Pons (tissue), 1 donor: ENCODE data around the gene CALML5.

Experiments used
- DNase-seq: peaks from one replicate; pipeline ENCODE4 v3.0.0-alpha.2; 2016; ENCODE audit warnings: low spot score

The CALML5 gene

GRCh38 chr10:5500910-5501309 lies 1.5 kb upstream of the CALML5 start:
- DNase-seq, result no peak

- no peak for DNase-seq
These were observed 846 bp upstream of the CALML5 start for GRCh38 chr10:5500162-5500670.

- DNase-seq, result no peak
These were observed 428 bp downstream of the CALML5 start for GRCh38 chr10:5498791-5499492.

- DNase-seq, result no peak
These were observed 1.2 kb downstream of the CALML5 start for GRCh38 chr10:5497948-5498730.

- DNase-seq, result no peak
These were observed 2.1 kb downstream of the CALML5 start for GRCh38 chr10:5497289-5497688.

- no peak for DNase-seq
These were observed 2.8 kb downstream of the CALML5 start for GRCh38 chr10:5496261-5497250.

- no peak for DNase-seq
These were observed 4.8 kb downstream of the CALML5 start for GRCh38 chr10:5494611-5495010.

- DNase-seq, result no peak
These were observed 5.7 kb downstream of the CALML5 start for GRCh38 chr10:5493691-5494090.

DNA sequence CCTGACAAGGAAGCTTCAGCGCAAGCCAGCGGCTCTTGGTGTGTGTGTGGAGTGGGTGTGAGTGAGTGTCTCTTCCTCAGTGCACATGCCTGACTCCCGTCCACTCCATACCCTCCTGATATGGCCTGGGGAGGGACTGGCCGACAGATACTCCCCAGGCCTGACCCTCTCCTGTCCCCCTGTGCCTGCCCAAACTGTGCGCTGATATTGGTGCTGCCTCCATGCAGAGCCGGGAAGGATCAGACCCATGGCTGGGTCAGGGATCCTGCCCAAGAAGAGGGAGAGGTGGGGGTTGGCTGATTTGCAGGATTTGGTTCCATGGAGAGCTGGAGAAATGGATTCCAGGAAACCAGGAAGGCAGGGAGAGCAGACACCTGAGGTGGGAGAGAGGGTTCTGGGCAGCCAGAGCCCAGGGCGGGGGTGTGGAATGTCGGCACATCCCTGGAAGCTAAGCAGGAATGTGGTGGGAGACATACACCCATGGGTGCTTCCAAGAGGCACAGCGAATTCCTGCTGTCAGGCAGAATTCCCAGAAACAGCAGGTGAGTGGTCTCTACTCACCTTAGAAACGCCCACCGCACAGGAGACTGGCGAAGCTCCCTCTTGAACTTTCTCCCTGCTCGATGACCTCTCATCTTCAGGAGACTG lies 6.3 kb downstream of the CALML5 start:
- no peak for DNase-seq

DNA sequence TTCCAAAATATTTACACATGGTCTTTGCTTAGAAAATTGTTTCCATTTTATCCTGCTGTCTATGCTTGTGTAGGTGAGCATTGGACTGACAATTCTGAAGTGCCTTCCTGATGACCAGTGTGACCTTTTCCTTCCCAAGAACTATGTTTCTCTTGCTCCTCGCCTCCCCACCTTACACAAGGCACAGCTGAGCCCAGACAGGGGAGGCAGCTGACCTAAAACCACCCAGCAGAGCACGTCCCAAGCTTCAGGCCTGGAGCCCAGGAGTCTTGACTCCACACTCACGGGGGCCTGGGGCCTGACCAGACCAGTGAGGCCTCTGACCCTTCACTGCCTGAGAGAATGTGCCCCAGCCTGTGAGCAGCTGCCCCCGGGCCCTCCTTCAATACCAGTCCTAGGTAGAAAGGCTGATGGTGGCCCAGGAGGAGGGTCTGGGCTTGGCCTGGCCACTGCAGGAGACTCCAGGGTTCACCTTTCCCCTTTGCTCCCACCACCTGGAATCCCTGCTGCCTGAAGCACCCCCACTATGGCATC lies 7.0 kb downstream of the CALML5 start:
- DNase-seq, result no peak

DNA sequence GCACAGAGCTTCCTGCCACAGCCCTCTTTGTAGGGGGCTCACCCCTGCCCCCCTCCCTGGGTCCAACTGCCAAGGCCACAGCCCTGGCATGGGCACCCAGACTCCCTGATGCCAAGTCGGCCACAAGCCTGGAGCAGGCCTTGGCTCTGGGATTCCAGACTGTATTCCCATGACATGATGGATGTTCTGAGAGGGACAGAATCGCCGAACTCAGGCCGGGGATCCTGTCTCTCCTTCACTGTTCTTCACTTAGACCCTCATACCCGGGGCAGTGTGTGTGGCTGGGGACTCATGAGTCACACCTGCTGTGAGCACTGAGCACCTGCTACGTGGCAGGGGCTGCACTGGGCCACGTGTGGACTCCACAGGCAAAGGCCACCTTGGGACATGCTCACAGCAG lies 7.9 kb downstream of the CALML5 start:
- no peak for DNase-seq

- no peak for DNase-seq
These were observed 8.5 kb downstream of the CALML5 start for GRCh38 chr10:5490698-5491464.

DNA sequence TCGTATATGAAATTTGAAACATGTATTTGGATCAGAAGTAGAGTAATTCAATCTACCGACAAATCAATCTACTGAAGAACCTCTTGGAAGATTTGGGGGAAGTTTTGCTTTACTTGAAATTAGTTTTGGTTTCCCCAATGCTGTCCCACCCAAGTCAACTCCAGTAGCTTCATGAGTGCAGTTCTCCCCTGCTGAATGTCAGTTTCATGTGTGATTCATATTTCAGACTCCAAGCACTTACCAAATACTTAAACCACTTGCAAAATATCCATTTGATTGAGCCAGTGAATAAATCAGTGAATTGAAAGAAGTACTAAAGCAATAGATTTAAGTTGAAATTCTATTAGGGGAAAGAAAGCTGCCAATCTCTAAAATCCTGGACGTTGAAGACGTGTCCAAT lies 9.3 kb downstream of the CALML5 start:
- no peak for DNase-seq

GRCh38 chr10:5488272-5489161 lies 10.9 kb downstream of the CALML5 start:
- DNase-seq, result no peak

DNA sequence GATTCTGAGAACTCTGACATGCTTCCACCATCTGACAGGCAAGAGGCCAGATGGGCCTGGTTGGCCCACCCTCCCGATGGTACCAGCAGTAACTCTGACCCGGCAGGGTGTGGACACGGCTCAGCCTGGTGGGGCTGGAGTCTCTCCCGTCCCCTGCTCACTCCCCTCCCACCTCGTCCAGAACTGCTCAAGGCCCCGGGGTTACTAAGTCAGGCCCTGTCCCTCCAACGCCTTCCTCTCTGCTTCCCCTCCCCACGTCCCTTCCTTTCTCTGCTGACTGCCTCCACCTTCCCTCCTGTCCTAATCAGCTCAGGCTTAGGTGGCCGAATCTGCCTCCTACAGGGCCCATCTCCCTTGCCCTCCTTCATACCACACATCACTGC lies 12.5 kb downstream of the CALML5 start:
- no peak for DNase-seq

- no peak for DNase-seq
These were observed 13.2 kb downstream of the CALML5 start for GRCh38 chr10:5485948-5486852.

DNA sequence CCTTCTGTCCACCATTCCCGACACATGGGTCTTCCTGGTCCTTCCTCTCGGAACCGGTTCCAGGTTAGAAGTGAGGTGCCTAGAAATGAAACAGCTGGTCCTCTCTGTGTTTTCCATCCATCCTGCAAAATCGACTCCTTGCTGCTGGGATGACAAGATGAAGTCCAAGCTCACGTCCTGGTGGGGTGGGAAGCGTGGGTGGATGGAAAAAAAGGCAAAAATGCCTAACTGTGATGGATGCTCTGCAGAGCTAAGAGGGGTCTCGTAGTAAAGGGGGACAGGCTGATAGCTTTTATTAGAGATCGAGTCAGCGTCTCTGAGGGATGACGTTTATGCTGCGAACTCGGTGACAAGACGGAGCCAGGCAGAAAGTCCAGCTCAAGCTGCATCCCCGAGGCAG lies 14.1 kb downstream of the CALML5 start:
- DNase-seq, result no peak

GRCh38 chr10:5484205-5484604 lies 15.2 kb downstream of the CALML5 start:
- no peak for DNase-seq

DNA sequence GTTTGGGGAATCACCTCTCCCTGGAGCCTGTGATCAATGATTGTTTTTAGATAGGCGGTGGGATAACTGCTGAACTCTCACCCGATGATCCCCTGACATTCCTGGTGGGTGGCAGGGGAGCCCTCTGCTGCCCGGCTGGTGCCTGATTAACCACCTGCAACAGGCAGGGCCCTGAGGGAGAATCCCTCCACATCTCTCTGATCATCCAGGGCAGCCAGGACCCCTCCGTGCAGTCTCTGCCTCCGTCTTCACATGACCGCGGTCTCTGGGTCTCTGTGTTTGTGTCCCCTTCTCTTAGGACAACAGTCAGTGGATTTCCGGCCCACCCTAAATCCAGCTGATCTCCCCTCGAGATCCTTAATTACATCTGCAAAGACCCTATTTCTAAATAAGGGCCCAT lies 17.4 kb downstream of the CALML5 start:
- no peak for DNase-seq
